Epithelial cell of esophagus (primary cell): ENCODE results near the gene NOL8.

Experiments
- DNase-seq: peaks from one replicate; pipeline ENCODE4 v3.0.0; 2010; ENCODE audit warnings: low read depth
- H3K4me3 ChIP-seq: 2 replicates; pipeline ENCODE4 v1.5.1; 2011; ENCODE audit warnings: mild to moderate bottlenecking, low read length, control low read depth
- TF ChIP-seq, protein P1 (sequence below): IDR thresholded peaks from 2 replicates; pipeline ENCODE4 v1.5.1; 2011; ENCODE audit warnings: low read depth, mild to moderate bottlenecking, low read length, control low read depth, inconsistent platforms; ENCODE audit not compliant: insufficient read depth; ENCODE audit errors: missing control alignments

NOL8 gene

DNA sequence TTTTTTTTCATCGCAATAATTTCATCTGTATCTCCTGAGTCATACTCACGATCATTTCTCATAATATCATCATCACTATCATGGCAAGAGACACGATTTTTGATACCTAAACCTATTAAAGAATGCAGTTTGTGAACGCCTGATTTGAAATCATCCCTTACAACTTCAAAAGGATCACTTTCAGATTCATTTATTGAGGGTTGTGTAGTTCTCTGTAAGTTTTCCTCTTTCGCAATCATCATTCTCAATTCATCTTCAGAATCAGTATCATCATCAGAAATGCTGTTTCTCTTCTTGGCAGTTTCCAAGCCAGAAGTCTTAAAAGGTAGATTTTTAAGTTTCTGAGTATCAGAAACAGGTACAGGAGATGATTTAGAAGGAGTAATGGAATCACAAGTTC, 9.7 kb downstream of the NOL8 start:
- TF ChIP-seq, protein P1, sequence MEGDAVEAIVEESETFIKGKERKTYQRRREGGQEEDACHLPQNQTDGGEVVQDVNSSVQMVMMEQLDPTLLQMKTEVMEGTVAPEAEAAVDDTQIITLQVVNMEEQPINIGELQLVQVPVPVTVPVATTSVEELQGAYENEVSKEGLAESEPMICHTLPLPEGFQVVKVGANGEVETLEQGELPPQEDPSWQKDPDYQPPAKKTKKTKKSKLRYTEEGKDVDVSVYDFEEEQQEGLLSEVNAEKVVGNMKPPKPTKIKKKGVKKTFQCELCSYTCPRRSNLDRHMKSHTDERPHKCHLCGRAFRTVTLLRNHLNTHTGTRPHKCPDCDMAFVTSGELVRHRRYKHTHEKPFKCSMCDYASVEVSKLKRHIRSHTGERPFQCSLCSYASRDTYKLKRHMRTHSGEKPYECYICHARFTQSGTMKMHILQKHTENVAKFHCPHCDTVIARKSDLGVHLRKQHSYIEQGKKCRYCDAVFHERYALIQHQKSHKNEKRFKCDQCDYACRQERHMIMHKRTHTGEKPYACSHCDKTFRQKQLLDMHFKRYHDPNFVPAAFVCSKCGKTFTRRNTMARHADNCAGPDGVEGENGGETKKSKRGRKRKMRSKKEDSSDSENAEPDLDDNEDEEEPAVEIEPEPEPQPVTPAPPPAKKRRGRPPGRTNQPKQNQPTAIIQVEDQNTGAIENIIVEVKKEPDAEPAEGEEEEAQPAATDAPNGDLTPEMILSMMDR: no peak
- H3K4me3 ChIP-seq: no peak overlapping the region
- no peak for DNase-seq

DNA sequence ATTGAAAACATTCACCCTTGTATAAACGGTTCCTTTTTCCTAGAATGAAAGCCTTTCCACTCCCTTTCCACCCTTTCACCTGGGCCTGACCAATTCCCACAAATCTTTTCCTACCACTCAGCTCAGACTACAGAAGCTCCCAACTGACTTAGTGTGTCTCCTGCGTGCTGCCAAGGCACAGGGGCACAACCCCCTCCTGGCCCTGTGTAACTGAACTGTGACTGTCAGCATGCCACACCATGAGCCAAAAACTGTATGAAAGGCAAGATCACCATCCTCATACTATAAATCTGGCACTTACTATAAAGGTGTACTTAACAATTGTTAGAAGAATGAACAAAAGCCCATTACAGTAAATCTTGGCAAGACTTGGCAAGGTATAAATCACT, 11.5 kb downstream of the NOL8 start:
- no peak for DNase-seq
- TF ChIP-seq, protein P1: no peak
- H3K4me3 ChIP-seq: no peak overlapping the region

DNA sequence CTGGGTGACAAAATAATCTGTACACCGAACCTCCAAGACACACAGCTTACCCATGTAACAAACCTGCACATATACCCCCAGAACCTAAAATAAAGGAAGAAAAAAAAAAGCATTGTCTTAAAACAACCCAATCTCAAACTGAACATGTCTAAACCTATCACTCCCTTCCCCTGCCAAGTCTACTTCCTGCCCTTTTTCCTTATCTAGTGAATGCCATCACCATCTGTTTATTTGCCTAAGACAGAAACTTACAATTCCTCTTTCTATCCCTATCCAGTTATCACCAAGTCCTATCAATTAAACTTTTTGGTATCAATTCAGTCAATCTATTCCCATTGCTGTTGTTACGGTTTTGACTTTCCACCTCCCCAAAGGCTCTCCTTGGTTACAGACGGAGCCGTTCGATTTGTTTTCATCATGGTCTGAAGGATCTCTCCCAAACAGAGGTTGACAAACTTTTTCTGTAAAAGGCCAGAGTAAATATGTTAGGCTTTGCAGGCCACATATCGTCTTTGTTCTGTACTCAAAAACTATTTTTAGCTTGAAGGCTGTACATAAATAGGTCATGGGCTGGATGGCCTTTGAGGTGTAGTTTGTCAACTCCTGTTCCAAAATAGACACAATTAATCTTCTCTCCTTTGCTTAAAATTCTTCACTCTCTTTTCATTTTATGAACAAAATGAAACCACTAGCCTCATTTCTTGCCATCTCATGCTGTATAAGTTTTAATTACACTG, 12.1 kb downstream of the NOL8 start:
- no peak overlapping the region for H3K4me3 ChIP-seq
- DNase-seq: peak; percentile 65
- TF ChIP-seq, protein P1: no peak

GRCh38 chr9:92310562-92310961, 14.6 kb downstream of the NOL8 start:
- no peak for DNase-seq
- no peak overlapping the region for H3K4me3 ChIP-seq
- TF ChIP-seq, protein P1: no peak

DNA sequence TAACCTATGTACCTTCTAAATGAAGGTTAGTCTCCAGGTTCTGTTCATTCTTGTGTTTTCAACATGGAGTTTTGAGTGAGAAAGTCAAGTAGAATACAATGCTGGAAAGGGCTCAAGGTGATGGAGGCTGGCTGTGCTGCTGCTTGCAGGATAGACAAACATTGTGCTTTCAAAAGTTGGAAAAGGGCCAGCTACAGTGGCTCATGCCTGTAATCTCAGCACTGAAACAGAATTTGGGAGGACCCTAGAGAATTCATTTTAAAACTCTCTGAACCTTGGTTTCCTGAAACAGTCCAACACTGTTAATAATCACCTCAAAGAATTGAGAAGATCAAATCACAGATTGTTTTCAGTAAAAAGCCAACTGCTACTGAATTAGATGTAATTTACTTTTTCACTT, 16.3 kb downstream of the NOL8 start:
- TF ChIP-seq, protein P1: no peak
- no peak overlapping the region for H3K4me3 ChIP-seq
- DNase-seq: no peak

DNA sequence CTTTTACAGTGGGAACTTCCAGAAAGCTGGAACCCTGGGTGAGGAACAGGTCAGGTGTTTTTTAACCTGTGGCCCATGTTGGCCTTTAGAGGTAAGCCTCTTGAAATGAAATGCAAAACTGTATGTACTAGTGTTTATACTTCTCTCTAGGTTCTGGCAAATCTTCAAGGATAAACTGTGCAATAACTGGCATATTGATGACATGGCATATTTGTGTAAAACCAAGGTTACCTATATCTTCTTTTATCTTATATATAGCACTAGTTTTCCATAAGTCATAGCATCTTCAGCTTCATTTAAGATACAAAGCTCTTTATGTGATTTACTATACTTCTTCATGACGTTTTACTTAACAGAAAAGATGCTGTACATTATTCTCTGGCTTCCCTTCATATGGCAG, 24.2 kb downstream of the NOL8 start:
- no peak overlapping the region for H3K4me3 ChIP-seq
- no peak for DNase-seq
- TF ChIP-seq, protein P1: no peak

DNA sequence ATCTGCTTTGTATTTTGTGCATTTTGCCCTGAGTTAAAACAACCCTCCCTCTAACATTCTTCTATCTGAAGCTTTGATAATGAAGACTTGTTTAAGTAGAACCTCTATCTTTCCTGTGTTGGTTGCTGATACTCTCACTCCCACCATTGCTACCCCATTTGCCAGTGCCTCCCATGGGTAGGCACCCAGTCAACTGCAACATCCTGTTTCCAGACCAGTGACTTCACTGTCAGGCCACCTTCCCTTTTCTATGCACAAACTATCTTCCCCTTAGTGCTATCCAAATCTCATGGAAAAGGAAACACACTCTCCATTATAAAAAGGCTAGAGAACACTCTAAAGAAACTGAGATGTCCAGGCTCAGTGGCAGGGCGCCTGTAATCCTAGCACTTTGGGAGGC, 26.0 kb downstream of the NOL8 start:
- H3K4me3 ChIP-seq: no peak overlapping the region
- TF ChIP-seq, protein P1: no peak
- DNase-seq: no peak
